ENCODE data around the gene RAI1. TPM values are rescaled to one million over a fixed set of nuclear protein-coding genes. Genes with fewer than 3 reads are reported as not detected.

The RAI1 gene
- total and polyA plus RNA-seq, 2 of the 8 experiments (the other 6 are each of a cell fraction or from before 2014, with no cell fraction given), result 0.39 to 1.2 TPM

DNA sequence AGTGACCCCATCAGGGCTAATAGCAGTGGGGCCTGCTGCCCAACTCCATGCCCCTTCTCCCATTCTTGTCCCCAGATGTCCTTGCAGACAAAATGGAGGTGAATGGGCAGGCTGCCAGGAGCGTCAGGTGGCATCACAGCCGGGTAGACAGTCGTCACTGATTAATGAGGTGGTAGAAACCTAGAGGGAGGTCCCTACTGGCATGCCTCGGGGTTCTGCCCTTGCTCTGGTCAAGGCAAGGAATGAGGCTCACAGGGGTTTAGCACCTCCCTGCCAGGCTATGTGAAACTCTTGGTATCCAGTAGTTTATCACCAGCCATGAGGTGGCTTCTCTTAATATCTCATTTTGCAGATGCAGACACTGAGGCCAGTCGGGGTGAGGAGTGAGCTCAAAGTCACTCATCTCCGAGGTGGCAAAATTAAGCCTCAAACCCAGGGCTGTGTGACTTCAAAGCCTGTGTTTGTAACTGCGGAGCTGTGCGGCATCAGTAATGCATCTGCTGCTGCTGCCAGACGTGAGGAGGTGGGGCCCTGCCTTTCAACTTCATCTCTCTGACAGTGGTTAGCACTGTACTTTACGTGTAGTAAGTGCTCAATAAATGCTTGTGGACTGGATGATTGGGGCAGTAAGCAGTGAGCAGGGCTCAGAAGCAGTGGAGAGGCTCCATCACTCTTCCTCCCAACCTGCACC lies 21.3 kb downstream of the RAI1 start:
- no peak overlapping the region for H3K4ac ChIP-seq (replicated peaks; ENCODE audit: insufficient read length, low read depth, low read length)
- H4K8ac ChIP-seq (ENCODE audit: extremely low read depth, insufficient read depth, low read length), result no peak overlapping the region
- no peak overlapping the region for H3K56ac ChIP-seq (replicated peaks; ENCODE audit: insufficient read length, low read depth, low read length)
- peak overlapping the region; percentile 68; the same call in 1 of the 2 replicates for H2BK12ac ChIP-seq (ENCODE audit: low read depth, low read length)
- H3K14ac ChIP-seq (ENCODE audit: insufficient read length), result no peak overlapping the region
- no peak overlapping the region for H3K27ac ChIP-seq (ENCODE audit: low read depth, low read length)
- peaks cover 0 to 40% (median 30%) of the 10 kb centered on the region in 4 experiments; a peak in 6 of 7 replicates for H3K4me1 ChIP-seq (replicated peaks in 1 of 4; ENCODE audit: control insufficient read depth in 3 of 4, insufficient read depth in 4 of 4, low read length in 3 of 4)
- no peak overlapping the region; the same call in 1 of the 2 replicates for H3K18ac ChIP-seq (ENCODE audit: extremely low read depth, low read length)
- WGBS, 2 experiments (ENCODE audit: extremely low coverage in 1 of 2, insufficient coverage in 1 of 2, insufficient read length in 1 of 2, insufficient replicate concordance in 2 of 2, low coverage in 1 of 2, low lambda C conversion rate in 2 of 2, missing lambda C conversion rate in 1 of 2), result 62% methylated on average over 10 of the region's 10 CpGs; no CpG with 5 or more reads in 1 of the 2 experiments
- FAIRE-seq (no peak), DNase-seq (ENCODE audit: low read depth in 1 of 2, low spot score in 2 of 2) (no peak)
- no peaks in the 10 kb centered on the region for H3K9me3 ChIP-seq (ENCODE audit: insufficient read depth in 2 of 2, low read depth in 1 of 2, low read length in 1 of 2)
- H2BK5ac ChIP-seq (ENCODE audit: low read depth, low read length), result no peak overlapping the region
- no peaks in the 10 kb centered on the region for H3K36me3 ChIP-seq (ENCODE audit: control insufficient read depth in 2 of 4, insufficient read depth in 4 of 4, low read length in 3 of 4)
- H3K23ac ChIP-seq (ENCODE audit: insufficient read length), result no peak overlapping the region
- H3K79me2 ChIP-seq (ENCODE audit: control insufficient read depth in 1 of 2, insufficient read depth in 2 of 2, low read length in 2 of 2), result no peaks in the 10 kb centered on the region
- H2BK120ac ChIP-seq (replicated peaks; ENCODE audit: low read depth, low read length), result no peak overlapping the region
- ChIA-PET CTCF (ENCODE audit: partially characterized antibody) (interaction anchor here (0.7 to 2.7 kb wide), 9 partner anchors 9 to 217 kb away, joined by 3 to 7 read pairs (median 4); no protein-coding TSS in a partner anchor), POLR2A (ENCODE audit: partially characterized antibody) (interaction anchor here (1.1 to 1.6 kb wide), 5 partner anchors 7 to 22 kb away, joined by 3 to 7 read pairs (median 5); no protein-coding TSS in a partner anchor)
- no peak overlapping the region for H4K91ac ChIP-seq (replicated peaks; ENCODE audit: insufficient read length, low read length)
- H3K79me1 ChIP-seq (ENCODE audit: low read depth, low read length), result no peaks in the 10 kb centered on the region
- peaks cover 36 to 41% of the 10 kb centered on the region in 2 experiments for H4K20me1 ChIP-seq (replicated peaks in 1 of 2; ENCODE audit: control insufficient read depth in 1 of 2, insufficient read depth in 2 of 2, low read length in 2 of 2)
- H2BK20ac ChIP-seq (ENCODE audit: low read length), result no peak overlapping the region
- peak overlapping the region; percentile 90 for H2AK5ac ChIP-seq (ENCODE audit: low read depth, low read length)
- H3K9ac ChIP-seq (replicated peaks in 1 of 4; ENCODE audit: extremely low read depth in 1 of 4, low read depth in 3 of 4, low read length in 3 of 4), result no peak overlapping the region; a peak in 1 of 7 replicates
- no peak overlapping the region for H2AFZ ChIP-seq (ENCODE audit: low read length)
- H3K4me3 ChIP-seq (ENCODE audit: extremely low read depth in 1 of 4, insufficient read depth in 2 of 4, low read depth in 3 of 4, low read length in 4 of 4), result no peak overlapping the region
- TF ChIP-seq SUZ12 (IDR thresholded peaks at IDR 0.05; ENCODE audit: low read length) (peak; percentile 26; the same call in 1 of the 2 replicates), GABPA (IDR thresholded peaks at IDR 0.05; ENCODE audit: borderline replicate concordance, insufficient read depth, low read length) (no peak)
- no peak overlapping the region for H4K5ac ChIP-seq (ENCODE audit: insufficient read length, low read depth, low read length)
- peak overlapping the region; percentile 65; the same call in 1 of the 2 replicates for H2BK15ac ChIP-seq (ENCODE audit: low read length)
- H3K4me2 ChIP-seq (ENCODE audit: insufficient read depth in 1 of 2, low read depth in 2 of 2, low read length in 2 of 2), result peak overlapping the region in 1 of 2 experiments; percentile 10; a peak in 1 of 4 replicates
- H3K23me2 ChIP-seq (ENCODE audit: low read depth, low read length), result peaks cover 2% of the 10 kb centered on the region; the same call in 1 of the 2 replicates
- H3K27me3 ChIP-seq (replicated peaks in 1 of 4; ENCODE audit: control insufficient read depth in 3 of 4, extremely low read depth in 1 of 4, insufficient read depth in 3 of 4, low read length in 3 of 4), result peaks cover 72 to 90% (median 86%) of the 10 kb centered on the region in 4 experiments

Data from H1 (cell line).